Measurements from ENCODE around the gene PCDH19.

Gene PCDH19

GRCh38 chrX:100395781-100396180 is 14.3 kb downstream of the PCDH19 start:
- DNase-seq, result no peak

DNA sequence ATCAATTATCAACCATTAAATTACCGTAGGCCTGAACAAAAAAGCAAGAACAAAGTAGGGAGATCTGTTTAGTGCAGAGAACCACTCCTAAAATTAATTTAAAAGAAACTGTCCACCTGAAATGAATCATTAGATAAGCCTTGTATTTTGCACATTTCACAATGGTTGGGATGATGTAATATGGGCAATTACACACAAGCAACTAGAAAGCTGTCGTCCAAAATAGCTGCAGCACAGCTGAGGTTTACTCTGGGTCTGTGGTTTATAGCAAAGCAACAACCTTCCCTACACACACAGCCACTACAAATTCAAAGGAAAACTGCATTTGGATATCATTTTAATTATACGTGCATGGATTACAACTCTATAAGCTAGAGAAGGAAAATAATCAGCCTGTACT is 28.5 kb downstream of the PCDH19 start:
- no peak for DNase-seq

GRCh38 chrX:100379388-100379986 is 30.6 kb downstream of the PCDH19 start:
- DNase-seq, result no peak

DNA sequence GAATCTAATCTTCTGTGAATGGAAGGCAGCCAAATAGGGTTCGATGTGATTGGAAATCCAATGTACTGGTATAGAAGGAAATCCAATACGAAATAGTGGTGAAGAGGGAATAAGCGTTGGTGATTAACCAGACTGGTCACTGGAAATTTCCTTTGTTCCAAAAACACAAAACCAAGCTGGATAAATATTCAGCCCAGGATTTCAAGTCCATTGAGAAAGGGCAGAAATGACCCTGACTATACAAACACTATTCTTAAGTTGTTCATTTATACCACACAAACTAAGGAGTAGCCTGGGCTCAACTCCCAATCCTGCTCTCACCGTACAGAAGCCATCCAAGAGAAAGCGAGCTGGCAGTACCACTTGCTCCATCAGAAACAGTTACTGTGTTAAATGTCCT is 32.2 kb downstream of the PCDH19 start:
- no peak for DNase-seq

DNA sequence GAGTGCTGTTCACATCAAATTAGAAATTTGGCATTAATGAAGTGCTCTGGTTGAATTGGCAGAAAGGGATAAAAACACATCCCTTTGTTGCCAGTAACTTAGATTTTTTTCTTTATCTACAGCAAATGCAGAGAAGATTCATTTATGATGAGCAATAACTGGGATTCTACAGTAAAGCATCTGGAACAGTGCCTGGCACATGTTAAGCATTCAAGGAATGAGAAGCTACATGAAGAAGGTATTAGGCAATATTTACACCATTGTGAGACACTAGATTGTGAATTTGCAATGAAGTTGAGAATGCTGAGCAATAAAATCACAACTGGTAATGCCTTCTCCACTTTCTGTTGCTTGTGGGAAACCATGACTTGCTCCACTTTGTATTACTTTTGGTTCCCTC is 33.5 kb downstream of the PCDH19 start:
- no peak for DNase-seq

DNA sequence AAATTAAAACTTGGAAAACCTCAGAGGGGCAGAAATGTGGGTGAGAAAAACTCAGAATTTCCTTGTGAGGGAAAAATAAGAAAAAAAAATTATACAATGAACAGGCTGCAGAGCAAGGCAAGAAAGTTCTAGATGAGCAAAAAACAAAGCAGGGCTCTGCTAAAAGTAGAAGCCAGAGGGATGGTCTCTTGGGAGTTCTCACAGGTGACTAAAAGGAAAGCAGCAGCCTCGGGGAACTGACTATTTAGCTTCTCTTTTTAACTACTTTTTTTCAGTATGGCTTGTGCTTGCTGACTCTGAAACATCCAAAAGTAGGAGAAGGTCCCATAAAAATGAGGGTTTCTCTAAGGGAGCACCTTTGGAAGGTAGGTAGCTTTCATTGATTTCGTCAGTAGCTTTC is 36.4 kb downstream of the PCDH19 start:
- DNase-seq, result no peak

- no peak for DNase-seq
Measured at GRCh38 chrX:100368167-100368566, 41.9 kb downstream of the PCDH19 start.

- DNase-seq, result no peak
Measured at GRCh38 chrX:100363896-100364295, 46.2 kb downstream of the PCDH19 start.

DNA sequence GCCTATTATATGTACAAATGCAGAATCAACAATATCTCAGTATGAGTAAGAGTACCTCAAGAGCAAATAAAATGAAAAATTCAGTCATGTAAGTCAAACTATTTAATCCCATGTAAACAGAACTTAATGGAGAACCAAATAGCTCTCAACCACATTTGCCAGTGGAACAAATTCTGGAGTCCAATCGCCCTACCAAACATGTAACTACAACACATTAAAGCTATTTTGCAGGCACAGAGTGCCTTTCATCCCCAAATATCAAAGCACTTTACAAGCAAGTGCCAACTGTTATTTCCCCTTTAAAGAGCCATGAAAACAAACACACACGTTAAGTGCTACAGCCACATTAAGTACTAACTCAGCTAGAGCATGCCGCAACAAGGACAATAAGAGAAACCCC is 51.3 kb downstream of the PCDH19 start:
- DNase-seq, result no peak

DNA sequence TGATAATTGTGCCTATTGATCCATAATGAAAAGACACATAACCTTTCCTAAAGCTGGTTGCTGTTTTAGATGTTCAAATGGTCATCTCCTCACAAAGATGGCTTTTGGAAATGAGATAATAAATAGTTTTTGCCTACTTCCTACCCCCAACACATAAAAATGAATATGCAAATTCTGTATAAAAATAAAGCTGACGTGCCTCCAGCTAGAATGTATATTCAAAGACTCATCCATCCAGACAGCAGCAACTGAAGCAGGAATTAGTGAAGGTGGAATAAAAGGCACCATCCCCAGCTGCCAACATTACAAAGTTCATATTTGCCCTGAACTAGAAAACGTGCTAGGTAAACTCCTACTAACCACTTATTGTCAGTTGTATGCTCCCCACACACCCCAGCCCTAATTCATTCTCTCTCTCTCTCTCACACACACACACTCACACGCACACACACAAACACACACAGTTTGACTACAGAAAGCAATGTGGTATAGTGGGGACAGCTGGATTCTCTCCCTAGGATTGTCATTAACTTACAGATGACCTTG is 53.6 kb downstream of the PCDH19 start:
- no peak for DNase-seq

DNA sequence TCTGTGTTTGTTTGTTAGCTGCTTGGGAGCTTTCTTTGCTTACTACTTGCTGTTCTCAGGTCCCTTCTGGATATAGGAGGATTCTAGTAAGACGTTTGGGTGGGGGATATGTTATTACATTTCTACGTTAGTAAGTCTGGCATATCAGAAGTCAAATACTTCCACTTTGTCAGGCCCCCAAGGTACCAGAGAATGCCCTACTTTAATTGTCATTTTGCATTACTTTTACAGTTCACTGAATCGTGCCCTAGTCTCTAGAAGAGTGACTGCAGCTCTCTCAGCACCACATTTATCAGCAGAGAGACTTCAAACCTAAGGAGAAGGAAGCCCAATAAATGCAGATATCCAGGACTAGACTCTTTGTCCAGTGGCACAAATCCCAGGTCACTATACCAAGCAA is 54.4 kb downstream of the PCDH19 start:
- no peak for DNase-seq

- DNase-seq, result no peak
Measured at GRCh38 chrX:100353326-100353725, 56.7 kb downstream of the PCDH19 start.

GRCh38 chrX:100350704-100351489 is 59.2 kb downstream of the PCDH19 start:
- no peak for DNase-seq

DNA sequence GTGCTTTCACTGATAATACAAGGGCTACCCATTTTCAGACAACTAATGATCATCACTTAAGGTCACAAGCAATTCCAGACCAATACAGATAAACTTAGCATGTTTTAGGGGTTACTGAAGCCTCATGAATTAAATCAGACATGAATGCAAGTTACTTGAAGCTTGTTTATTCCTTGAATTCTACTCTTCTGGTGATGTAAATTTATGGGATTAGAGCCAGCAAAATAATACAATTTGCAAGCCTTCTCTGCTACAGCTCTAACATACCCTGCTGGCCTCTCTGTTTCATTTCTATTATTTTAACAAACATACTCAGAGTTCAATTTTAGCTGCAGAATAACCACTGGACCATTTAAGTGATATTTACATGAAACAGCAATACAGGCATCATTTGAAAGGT is 60.7 kb downstream of the PCDH19 start:
- no peak for DNase-seq

DNA sequence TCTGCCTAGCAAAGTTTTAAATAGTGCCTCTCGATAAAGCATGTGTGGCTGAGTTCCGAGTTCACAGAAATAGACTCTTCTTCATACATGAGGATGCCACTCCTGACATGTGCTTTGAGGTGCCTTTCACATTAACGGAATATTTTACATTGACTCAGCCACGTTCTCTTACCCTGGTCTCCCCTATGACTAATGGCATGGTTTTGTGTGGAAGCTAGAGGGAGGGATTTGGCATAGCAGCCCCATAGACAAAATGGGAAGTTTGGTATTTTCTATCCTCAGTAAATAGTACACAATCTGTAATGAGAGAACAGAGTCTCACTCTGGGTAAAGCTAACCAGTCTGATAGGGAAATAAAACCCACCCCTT is 68.9 kb downstream of the PCDH19 start:
- no peak for DNase-seq

DNA sequence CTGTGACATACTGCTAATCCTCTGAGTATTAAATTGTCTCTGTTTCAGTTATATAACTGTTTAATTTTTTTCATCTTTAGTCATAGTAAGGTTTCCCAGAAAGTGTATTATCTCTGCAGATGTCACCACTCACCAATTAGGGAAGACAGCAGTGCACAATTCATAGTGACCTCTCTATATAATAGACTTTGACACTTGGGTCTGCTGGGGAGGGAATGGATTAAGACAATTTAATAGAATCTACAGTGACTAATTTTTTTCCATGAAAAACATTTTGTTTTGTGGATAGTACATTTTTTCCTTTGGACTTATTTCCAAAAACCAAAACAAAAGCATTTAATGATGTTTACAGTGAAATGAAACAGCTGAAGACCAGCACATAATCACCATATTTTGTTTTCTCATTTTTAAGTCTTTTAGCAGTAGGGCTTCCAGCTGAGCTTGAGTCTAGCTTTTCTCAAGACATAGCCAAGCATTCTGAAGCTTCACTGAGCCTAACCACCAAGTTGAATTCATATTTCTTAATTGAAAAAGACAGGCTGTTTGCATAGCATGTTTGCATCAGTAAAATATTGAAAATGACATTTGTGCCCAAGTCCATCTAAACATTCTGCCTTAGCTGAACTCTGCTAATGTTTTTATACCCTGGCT is 69.5 kb downstream of the PCDH19 start:
- no peak for DNase-seq

- no peak for DNase-seq
Measured at GRCh38 chrX:100328351-100328750, 81.7 kb downstream of the PCDH19 start.

DNA sequence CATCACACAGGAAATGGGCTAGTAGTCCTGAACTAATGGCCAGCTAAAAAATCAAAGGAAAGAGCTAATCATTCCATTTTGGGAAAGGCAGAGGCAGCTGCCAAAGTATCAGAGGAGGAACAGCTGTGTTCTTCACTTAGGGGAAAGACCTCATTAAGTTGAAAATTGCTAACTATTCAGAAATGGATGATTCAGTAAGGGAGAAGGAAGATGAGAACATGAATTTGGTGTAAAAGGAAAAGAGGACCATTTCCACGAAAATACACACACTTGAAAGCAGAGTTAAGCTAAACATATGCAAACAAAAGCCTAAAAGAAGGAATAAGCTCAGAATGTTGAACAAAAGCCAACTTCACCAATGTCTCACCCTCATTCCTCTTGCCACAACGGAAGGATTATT is 90.4 kb downstream of the PCDH19 start:
- no peak for DNase-seq

DNA sequence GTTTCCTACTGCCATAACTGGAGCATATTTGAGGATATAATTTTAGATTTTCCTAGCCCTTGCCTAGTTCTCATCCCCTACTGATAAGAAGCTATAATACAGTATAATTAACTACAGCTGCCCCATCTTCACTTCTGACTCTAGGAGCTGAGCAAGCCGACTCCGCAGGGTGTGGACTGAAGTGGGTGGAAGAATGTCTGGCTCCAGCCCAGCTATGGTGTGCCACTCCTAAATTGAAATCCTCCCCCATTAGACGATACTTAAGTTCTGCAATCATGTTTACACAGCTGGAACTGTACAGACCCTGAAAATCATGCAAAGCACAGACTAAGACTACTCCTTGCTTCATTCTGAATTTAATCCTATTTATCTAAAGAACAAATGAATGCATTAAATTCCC is 93.1 kb downstream of the PCDH19 start:
- no peak for DNase-seq

DNA sequence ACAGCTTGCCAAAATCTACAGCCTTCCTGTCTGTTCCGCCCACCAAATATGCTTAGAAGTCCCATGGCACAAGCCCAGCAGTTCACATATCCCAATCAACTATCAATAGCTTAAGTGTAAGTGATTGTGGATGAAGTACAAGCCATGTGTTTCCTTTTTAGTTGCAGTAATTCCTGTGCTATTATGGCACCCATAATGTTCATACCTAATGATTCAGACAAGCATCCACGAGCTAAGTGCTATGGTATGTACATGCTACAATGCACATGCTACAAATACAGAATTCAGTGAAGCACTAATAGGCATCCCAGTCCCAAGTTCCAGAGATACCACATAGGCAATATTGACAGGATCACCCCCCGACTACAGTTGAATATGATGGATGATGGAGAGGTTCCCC is 94.5 kb downstream of the PCDH19 start:
- DNase-seq, result no peak

DNA sequence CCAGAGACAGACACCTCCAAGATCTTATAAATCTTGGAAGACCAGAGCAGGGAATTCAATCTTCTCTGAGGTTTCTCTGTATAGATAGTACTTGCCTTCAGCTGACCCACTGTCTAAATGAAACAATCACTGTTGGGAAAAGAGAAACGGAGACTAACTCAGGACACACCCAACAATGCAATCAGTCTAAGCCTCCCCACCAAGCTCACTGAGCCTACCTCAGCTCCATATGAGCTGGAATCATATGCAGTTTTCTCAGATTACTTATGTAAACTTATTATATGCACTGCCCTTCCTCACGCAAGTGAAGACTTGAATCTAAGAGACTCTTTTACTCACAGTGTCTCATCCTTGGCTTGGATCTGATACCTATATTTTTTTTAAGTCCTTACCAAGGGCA is 110.5 kb downstream of the PCDH19 start:
- DNase-seq, result no peak

- no peak for DNase-seq
Measured at GRCh38 chrX:100297728-100298127, 112.3 kb downstream of the PCDH19 start.

DNA sequence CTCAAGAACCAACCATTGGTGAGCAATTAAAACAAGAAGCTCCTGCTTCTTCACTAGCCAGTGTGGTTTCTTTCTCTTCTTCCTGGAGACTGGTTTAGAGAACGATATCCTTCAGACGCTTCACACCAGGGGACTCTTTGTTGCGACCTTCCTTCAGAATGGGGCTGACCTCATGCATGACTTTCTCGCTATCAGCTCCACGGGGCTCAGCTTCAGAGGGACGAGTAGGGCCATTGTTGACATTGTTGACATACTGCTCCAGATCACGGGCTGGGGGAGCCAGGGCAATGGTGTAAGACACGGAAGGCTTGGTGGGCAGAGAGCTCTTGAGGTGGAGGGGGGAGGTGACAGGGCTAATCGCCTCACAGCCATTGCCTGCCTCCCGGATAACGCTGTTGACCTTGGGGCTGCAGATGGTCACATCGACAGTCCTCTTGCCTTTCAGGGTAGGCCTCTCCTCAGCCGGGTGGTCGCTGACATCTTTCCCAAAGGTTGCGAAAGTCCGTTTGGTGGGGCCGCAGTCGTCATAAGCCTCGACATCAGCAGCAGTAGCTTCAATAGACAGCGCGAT is 113.8 kb downstream of the PCDH19 start:
- no peak for DNase-seq

GRCh38 chrX:100294965-100295364 is 115.1 kb downstream of the PCDH19 start:
- DNase-seq, result no peak
